Measurements from ENCODE around the gene ANO10.
"Not testable (repeated sequence)": the region's sequence is repeated elsewhere in the genome, so short reads cannot be mapped to it uniquely, and the experiment has no call there.

The ANO10 gene

DNA sequence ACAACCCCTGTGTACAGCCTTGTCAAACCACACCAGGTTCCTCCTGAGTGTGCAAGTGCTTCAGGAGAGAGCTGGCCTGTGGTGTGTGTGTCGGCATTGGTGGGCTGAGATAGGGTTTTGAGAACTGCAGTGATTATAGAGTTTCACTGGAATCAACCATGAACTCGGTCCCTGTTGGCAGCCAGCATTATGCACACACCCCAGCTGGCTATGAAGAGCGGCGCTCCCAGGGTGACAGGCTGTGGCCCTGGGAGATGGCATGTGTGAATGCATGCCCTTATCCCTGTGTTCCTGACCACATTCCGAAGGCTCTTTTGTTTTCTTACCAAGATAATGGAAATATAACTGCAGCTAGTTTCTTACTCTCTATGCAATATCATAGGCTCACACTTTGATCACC, 233.6 kb downstream of the ANO10 start:
- in situ Hi-C loops (cut with HindIII; ENCODE audit: low sequenced_read_pairs), result no loop called here

DNA sequence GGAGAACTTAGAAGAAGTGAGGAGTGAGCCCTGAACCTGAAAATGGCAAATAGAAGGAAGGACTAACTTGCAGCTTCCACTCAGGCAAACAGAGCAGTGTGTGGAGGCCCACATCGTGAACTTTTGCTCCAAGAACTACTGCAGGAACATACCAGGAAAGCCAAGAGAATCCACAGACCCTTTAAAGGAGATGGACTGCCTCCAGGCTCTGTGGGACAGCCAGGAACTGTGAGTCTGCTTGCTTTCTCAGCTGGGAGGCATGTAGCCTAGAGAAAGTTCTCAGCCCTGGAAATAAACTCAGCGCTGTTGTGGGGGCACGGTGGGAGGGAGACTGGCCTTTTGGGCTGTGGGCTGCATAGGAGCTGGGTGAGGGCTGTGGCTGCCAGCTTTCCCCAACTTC, 242.5 kb downstream of the ANO10 start:
- in situ Hi-C loops (cut with HindIII; ENCODE audit: low sequenced_read_pairs), result no loop called here

DNA sequence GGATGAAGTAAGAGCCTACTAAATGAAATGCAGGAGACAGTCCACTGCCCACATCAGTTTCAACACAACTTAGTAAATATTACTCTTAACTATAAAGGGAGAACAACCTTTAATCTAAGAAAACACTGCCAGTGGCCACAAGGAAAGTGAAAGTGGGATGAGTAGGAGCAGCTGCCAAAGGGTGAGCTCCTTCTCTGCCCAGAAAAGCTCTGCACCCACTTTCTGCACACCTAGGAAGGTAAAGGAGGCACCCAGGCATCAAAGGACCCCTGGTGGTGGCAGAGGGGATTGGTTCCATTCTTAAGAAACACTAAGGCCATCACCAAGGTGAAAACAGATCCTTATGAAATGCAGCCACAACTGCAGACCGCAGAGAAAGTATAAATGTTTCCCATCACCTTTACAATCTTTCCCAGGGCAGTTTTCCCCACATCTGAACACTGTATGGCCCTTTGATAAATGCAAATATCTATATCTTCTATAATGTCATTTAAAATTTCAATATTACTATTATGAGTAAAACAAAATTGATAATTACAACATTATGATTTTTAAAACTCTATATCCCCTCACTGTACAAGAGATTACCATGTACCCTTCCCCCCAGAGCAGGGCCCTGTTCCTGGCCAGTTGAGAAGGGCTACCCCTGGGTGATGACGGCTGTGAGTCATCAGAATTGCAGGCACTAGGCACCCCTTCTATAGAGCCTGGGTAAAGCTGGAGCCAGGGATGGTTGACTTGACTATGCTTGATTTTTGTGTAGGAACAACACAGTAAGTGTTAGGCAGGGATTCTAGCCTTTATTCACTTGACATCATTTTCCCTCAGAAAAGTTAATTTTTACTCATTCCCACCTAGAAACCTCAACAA, 243.5 kb downstream of the ANO10 start:
- in situ Hi-C loops (cut with HindIII; ENCODE audit: low sequenced_read_pairs), result no loop called here

DNA sequence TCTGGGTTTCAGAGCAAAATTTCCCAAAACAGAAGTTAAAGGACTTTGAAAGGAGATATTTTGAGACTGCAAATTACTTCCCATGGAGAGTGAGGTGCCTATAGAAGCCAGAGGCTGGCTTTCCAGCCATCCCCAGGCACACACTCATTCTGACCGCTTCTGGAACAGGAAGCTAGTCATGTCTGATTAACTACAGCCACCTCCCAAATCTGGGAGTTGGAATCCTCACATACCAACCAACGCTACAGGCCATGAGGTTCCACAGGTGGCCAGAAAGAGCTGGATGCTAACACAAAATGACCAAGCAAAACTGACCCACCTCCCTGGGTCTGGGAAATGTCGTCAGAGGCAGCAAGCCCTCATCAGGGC, 248.3 kb downstream of the ANO10 start:
- in situ Hi-C loops (cut with HindIII; ENCODE audit: low sequenced_read_pairs), result no loop called here

DNA sequence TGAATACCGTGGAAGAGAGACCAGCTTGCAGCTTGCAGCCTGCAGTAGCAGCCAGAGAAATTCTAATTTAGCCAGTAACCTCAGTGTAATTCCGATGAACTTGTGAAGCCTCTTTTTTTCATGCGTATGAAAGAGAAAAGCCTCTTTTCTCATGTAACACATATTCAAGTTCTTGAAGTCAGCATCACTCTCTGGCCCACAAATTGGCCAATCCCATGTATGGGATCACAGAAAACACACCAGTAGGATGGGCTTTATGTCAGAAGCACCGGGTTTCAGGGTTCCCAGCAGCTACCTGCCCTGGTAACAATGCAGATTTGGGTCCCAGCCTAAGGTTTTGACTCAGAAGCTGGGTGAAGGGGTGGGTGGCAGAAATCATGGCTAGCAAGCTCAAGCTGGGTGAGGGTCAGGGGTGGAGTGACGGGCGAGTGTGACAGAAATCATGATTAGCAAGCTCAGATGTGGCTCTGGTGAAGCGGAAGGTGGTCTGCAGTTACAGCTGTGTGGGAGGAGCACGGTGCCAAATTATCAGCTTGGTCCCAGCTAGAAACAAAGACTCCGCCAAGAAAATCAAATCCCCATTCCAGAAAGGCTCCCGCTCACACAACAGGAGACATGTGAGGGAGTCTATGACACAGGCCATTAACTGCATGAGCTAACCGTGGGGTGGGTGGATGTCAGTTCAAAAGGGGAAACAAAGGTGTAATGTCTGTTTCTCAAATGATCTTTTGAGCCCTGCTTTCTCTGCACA, 248.8 kb downstream of the ANO10 start:
- in situ Hi-C loops (cut with HindIII; ENCODE audit: low sequenced_read_pairs), result no loop called here

DNA sequence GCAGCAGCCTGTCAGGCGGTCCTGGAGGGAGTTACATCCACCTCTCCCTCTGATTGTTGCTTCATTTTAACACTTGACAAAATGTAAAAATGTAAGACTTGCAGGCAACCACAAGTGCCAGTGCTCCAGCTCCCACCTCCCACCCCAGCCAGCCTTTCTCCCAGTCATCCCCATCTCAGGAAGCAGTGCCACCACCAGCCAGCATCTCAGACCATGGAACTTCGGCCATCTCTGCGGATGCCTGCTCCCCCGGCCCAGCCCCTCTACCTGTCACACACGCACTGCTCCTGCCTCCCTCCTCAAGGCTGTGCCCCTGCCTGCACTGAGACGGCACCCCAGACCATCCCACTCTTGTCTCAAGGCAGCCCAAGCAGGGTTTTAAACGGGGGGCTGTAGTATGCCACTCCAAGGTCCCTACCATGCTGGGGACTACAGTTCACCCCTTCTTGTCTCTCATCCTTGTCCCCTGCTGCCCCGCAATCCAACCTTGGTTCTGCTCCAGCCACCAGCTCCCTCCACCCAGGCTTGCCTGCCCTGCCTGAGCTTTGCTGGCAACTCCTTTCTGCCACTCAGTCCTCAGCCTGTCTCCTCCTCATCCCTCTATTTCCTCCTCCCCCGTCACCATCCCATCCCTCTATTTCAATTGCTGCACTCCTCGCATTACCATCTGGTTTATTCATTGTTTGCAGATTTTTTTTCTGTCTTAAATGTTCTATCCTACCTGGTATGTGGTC, 249.6 kb downstream of the ANO10 start:
- in situ Hi-C loops (cut with HindIII; ENCODE audit: low sequenced_read_pairs), result no loop called here

DNA sequence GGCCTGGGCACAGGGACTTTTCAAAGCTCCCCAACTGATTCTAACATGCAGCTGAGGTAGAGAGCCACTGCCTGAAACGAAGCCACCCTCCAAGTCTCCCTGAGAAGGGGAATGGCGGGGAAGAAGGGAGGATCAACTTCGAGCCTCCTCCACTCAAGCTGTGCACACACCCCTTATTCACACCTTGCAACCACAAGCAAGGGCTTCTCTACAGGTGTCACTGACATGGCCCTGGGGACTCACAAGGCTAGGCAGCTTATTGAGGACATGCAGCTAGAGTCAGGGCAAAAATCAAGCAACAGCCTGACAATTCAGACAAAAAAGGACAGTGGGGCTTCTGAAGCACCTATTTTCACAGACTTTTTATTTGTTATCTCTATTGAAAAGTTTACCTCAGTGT, 250.3 kb downstream of the ANO10 start:
- in situ Hi-C loops (cut with HindIII; ENCODE audit: low sequenced_read_pairs), result no loop called here

DNA sequence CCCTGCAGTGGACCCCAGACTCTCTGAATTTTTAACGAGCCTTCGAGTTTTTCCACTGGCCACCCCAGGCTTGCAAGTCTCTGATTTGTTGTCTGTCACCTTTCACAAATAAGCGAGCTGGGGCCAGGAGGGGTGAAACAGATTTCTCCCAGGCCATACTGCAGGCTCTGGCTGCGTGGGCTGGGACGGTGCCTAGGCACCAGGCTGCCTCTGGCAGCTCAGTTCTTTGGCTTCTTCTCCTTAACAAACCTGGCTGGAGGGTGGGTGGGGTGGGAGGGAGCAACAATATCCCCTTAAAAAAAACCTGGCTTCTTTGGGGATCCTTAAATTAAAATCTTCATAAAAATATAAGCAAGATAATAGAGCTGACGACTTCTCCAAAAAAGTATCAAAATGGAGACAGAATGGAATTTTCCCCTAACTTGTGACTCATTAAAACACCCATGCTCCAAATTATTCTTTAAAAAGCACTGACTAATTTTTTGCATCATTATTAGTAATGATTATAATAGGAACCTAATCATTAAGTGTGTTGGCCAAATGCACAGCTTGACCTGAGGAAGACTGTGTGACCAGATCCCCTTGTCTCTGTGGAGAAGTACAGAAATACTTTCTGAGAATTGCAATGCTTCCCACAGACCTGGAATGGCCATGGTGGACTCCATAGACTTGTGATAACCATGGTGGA, 251.4 kb downstream of the ANO10 start:
- in situ Hi-C loops (cut with HindIII; ENCODE audit: low sequenced_read_pairs), result no loop called here

DNA sequence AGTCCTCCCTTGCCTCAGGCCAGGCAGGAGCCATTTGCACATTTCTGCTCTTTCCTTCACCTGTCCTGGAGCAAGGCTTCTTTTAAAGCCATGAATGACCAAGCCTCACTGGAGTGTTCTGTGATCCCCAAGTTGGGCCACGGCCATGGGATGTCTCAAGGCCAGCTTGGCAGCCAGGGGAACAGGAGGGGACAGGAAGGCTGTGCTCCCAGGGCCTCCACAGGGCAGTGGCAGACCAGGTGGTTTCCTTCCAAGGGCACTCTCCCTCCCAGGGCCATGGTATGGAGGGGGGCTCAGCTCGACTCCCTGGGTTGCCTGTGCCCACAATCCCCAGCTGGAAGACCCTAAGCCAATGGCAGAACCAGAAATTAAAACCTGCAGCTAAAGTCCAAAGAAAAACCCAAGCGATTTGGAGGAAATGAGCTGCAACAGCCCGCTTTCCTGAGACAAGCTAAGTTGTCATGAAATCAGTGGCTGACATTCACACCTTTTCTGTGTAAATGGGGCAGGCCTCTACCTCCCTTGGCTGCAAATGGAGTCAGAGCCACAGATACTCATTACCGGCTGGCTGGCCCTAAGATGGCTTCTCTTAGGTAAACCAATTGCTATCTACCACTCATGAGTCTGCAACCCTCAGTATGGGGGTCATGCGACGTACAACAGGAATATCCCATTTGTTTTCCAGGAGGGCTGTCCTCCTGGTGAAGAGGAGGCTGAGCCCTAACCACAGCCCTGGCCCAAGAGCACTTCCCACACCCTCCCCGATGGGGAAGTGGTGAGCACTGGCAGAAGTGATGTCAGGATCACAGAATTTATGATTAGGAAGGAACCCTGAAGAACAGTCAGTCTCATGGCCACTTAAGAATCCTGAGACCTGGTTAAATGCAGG, 252.2 kb downstream of the ANO10 start:
- in situ Hi-C loops (cut with HindIII; ENCODE audit: low sequenced_read_pairs), result no loop called here

DNA sequence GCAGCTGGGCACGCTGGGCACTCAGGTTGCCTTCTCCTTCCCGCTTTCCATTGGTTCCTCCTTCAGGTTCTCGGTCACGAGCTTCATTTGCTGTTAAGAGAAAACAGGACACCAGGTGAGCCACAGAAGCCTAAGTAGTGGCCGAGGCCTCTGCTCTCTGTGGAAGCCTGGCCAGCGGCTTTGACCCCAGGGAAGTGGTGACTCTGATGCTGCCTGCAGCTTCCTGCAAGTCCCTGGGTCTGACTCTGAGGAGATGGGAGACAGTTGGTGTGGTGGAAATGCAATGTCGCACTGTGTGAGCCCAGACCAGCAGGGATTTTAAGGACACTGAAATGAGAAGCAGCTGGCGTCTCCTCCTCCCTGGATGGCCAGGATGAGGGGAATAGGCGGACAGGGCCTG, 254.9 kb downstream of the ANO10 start:
- in situ Hi-C loops (cut with HindIII; ENCODE audit: low sequenced_read_pairs), result no loop called here

DNA sequence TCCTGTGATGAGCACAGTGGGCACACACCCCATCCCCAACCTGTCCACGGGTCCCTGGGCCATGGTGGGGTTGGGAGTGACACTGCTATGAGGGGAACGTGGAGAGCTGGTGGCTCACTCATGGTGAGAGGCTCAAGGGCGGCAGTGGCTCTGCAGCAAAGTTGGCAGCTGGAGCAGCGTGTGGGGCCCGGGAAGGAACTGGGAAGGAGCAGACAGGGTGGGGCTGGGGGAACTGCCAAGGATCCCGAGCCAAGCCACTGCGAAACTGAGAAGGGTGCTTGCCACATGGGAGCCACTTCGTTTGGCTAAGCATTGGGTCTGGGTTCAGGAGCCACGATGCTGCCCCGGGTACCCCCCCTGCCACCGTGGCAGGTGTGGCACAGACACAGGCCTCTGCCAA, 255.3 kb downstream of the ANO10 start:
- in situ Hi-C loops (cut with HindIII; ENCODE audit: low sequenced_read_pairs), result no loop called here

DNA sequence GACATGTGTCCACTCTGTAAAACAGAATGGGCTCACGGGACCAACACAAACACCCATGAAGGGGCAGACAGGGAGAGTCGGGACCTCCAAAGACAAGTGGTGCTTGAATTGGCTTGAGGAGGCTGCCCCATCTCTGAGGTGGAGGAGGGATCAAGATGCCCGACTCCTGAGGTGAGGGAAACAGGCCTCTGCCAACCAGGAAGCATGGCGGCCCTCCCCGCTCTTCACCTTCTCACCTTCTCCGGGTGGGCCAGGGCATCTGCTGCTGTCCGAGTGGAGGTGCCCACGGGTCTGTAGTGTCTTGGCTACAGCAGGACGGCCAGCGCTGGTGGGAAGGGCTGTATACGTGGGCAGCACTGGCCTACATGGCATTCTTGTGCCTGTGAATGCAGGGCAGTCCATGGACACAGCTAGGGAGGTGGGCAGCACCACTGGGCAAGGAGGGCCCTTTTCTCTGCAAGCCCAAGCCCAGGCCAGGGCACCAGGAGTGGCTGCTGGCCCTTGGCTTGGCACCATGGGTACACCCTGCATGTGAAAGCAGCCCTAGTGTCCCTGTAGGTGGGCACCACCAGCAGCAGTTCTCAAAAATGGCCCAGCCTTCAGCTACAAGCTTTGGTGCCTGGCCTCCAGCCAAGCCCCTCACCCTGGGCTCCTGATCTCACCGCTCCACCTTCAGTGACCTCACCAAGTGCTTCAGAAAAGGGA, 256.1 kb downstream of the ANO10 start:
- in situ Hi-C loops (cut with HindIII; ENCODE audit: low sequenced_read_pairs), result no loop called here

DNA sequence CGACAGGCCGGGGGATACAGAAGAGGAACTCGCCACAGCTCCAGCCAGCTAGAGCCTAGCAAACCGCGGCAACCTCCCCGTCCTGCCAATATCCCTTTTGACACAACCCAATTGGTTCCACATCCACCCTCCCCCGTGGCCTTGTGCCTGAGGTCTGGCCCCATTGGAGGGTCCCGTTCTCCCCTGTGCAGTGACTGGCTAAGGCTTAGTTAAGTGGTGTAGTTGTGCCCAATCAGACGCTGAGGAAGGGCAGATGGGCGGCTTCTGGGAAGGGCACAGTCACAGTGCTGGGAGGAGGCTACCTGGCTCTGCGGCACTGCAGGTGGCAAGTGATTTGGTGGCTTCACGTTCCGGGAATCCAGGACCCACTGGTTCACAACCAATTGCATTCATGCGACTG, 256.9 kb downstream of the ANO10 start:
- in situ Hi-C loops (cut with HindIII; ENCODE audit: low sequenced_read_pairs), result no loop called here

DNA sequence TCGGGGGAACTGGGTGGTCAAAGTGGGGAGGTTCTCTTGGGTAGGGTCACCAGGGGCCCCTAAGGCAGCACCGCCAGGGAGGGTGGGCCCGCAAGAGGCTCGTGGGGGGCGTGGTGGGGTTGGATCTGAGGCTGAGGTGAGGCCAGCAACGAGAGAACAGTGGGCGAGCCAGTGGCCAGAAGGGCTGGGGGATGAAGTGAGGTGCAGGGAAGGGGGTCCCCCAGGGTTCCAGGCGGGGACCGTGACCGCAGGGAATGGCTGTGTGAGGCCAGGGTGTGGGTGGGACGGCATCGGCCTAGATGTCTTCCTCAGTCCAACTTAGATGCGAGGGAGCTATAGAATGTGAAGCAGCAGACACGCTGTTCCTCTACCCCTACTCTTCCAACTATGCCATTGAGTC, 257.3 kb downstream of the ANO10 start:
- in situ Hi-C loops (cut with HindIII; ENCODE audit: low sequenced_read_pairs), result no loop called here

DNA sequence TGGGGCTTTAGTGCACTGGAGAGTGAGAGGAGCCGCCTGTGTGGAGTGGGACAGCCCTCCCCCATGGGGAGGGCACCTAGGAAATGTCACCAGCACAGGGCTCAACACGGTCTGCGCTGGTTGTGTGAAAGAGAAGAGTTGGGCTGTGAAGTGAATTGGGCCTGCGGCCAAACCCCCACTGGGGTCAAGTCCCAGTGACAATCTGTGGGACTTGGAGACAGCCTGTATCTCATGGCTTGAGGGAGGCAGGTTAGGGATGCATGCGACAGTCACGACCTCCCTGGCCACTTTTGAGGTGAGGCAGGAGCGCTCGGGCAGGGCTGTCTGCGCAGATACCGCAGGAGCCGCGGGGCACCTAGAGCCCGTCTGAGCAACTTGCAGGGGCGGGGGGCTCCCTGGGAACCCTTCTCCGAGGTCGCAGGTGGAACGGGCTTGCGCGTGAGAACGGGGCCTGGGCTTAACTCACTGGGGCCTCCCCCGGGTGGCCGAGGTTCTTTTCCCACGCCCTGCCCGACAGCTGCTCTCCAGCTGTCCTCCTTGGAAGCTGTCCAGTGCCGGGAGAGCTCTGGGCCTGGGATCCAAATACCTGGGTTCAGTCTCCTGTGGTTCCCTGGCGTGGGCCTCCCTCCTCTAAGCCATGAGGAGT, 258.1 kb downstream of the ANO10 start:
- in situ Hi-C loops (cut with HindIII; ENCODE audit: low sequenced_read_pairs), result no loop called here

DNA sequence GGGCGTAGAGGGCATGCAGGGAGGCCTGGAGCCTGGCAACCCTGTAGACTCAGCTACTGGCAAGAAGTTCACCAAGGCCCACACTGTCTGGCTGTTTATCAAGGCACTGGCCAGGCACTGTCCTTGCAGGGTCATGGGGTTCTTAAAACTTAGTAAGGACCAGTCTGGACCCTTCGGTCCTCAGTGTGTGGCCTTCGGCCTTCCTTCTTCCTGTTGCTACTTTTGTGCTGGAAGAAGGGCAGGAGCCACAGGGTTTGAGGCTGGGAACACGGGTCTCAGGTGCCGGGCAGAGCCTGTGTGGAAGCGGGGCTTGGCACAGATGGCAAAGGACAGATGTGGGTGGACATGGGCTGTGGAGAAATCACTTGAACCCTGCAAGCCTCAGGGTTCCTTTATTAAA, 258.9 kb downstream of the ANO10 start:
- in situ Hi-C loops (cut with HindIII; ENCODE audit: low sequenced_read_pairs), result no loop called here

DNA sequence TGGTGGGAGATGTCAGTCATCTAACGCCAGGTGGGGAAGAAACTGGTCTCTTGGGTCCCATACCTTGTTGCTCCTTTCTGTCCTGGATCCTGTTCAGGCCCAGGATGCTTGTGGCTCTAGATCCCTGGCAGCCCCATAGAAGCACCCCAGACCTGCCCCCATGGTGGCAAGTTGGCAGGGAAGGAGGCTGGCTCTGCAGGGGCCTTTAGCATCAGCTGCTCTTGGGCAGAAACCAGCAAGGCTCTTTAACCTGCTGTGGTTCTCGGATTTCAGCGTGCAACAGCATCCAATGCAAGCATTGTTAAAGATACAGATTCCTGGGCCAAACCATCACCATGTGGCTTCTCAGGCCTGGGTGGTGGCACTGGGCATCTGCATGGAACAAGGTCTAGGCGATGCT, 259.6 kb downstream of the ANO10 start:
- in situ Hi-C loops (cut with HindIII; ENCODE audit: low sequenced_read_pairs), result no loop called here

DNA sequence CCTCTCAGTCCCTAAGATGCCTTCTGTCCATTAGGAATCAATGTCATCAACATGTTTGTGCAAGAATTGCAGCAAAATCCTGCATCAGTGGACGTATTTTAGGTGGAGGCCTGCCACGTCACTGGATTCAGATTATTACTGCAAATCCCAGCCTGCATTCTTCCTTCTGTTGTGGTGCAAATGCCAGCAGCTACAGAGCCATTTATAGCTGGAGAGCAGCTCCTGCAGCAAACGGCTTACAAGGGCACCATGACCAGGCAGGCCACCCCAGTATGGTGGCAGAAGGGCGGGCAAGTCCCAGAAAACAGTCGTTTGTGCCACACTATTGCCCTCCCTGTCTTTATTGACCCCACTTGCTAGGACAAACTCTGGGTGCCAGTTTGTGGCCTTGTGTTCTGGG, 260.7 kb downstream of the ANO10 start:
- in situ Hi-C loops (cut with HindIII; ENCODE audit: low sequenced_read_pairs), result no loop called here

DNA sequence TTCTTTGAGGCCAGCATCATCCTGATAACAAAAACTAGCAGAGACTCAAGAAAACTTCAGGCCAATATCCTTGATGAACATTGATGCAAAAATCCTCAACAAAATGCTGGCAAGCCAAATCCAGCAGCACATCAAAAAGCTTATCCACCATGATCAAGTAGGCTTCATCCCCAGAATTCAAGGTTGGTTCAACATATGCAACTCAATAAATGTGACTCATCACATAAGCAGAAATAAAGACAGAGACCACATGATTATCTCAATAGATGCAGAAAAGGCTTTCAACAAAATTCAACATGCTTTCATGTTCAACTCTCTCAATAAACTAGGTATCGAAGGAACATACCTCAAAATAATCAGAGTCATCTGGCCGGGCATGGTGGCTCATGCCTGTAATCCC, 265.8 kb downstream of the ANO10 start:
- in situ Hi-C loops (cut with HindIII; ENCODE audit: low sequenced_read_pairs), result not testable (repeated sequence)

Measured in DLD1 (cell line).